GM19351 (cell line): Measurements from ENCODE around the gene GAGE13.
"Not testable (repeated sequence)": the region's sequence is repeated elsewhere in the genome, so short reads cannot be mapped to it uniquely, and the experiment has no call there.

ENCODE experiments used
- ATAC-seq: cut with Tn5 transposase; IDR thresholded peaks from one replicate; pipeline ENCODE4 v1.9.1; 2021; ENCODE audit warnings: mild to moderate bottlenecking, moderate library complexity; ENCODE audit not compliant: unreplicated experiment

Gene GAGE13

GRCh38 chrX:49330421-49330820 lies 961 bp upstream of the GAGE13 start:
- ATAC-seq: not testable (repeated sequence)

GRCh38 chrX:49331841-49332240 lies 459 bp downstream of the GAGE13 start:
- ATAC-seq: not testable (repeated sequence)

GRCh38 chrX:49341449-49341848 lies 10.1 kb downstream of the GAGE13 start:
- ATAC-seq: not testable (repeated sequence)

DNA sequence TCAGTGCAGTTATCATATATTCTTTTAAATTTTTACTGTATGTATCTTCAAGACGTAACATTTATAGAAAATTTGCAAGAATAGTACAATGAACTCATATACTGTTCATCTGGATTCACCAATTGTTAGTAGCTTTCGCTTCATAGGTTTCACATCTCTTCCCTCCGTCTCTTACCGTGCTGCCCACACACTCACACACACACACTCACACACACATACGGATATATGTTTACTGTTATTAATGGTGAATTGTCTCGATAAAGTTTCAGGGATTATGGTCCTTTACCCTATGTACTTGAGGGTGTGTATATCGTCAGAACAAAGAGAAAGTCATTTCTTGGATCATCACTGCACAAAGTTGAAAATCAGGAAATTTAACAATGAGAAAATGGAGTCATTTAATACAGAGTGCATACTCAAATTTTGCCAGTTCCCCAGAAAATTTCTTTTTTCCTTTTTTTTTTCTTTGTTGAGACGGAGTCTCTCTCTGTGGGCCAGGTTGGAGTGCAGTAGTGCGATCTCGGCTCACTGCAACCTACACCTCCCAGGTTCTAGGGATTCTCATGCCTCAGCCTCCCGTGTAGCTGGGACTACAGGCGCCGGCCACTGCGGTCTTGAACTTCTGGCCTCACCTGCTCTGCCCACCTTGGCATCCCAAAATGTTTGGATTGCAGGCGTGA lies 13.3 kb downstream of the GAGE13 start:
- ATAC-seq: not testable (repeated sequence)

- not testable (repeated sequence) for ATAC-seq
Observed at GRCh38 chrX:49345402-49345801, 14.0 kb downstream of the GAGE13 start.

DNA sequence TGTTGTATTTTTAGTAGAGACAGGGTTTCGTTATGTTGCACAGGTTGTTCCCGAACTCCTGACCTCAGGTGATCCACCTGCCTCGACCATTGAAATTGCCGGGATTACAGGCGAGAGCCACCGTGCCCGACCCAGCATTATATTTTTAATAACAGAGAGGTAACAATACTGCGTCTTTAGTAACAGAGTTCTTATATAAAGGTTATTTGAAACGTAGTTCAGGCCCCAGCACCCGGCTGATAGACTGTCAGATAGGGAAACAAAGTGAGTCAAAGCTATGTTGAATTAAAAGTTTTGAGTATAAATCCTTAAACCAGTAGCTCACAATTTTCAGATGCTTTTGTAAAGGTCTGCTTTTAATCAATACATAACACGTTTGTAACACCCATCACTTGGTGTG lies 14.8 kb downstream of the GAGE13 start:
- not testable (repeated sequence) for ATAC-seq
